ENCODE data around the gene VSNL1.

The VSNL1 gene

DNA sequence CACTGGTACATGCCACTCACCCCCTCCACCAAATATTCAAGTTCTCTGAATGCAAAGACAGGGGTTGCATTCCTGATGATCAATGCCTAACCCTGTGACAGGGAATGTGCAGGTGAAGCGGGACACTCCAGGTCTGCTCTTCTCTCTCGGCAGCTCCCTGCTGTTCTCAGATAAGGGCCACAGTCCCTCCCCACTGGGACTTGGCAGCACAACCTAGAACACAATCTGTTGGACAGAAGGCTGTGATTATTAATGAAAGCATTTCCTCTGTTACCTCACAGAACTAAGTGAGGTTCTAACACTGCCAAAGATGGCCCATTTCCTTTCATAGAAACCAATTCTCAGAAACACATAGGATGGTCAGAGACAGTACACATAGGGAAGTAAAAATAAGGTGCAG, 42.7 kb downstream of the VSNL1 start:
- no peak for DNase-seq (ENCODE audit: low read depth in 3 of 3)

DNA sequence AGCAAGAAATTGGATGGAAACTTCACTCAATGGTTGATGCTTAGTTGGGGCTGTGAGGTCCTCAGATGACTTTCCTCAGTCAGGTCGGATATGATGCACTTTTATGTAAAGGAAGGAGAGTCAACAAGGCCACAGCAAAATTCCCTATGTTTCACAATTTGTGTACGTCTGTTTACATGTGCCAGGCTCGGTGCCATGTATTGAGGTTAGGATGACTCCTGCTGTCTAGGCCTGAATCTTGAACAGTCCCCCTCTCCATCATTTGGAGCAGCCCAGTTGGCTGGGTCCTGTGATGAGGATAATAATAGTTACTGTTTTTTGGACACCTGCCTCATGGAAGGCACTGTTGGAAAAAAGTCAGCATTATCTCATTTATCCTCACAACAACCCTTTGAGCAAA, 43.1 kb downstream of the VSNL1 start:
- no peak for DNase-seq (ENCODE audit: low read depth in 3 of 3)

DNA sequence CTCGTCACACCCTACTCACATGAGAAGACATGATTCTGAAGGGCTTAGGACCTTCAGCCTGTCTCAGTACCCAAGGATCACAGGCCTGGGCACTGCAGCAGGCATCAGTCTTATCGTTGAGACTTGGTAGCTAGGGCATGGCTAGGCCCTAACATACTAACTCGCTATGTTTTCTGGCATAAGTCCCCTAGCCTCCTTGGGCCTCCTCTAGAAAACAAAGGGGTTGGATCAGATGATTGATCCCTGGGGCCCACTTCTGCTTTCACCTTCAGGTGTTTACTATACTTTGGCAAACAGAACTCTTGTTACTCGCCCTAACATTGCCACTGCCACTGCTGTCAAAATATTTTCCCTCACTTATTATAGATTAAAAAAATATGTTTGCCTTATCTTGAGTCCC, 44.2 kb downstream of the VSNL1 start:
- DNase-seq (ENCODE audit: low read depth in 3 of 3) = no peak

DNA sequence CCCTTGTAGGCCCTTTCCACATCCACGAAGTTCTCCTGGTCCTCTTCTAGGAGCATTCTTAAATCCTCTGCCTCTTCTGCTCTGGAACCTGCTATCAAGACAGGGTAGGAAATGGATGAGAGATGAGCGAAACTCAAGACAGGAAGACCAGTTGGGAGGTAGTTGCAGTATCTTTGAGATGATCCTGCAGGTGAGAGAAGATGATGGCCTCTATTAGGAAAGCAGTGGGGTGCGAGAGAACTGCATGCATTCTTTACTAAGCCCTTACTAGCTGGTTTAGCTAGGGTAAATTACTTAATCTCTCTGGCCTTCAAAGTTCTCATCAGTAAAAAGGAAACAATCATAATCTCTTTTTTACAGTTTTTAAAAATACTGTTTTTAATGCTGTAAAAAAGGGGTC, 47.0 kb downstream of the VSNL1 start:
- no peak for DNase-seq (ENCODE audit: low read depth in 3 of 3)

DNA sequence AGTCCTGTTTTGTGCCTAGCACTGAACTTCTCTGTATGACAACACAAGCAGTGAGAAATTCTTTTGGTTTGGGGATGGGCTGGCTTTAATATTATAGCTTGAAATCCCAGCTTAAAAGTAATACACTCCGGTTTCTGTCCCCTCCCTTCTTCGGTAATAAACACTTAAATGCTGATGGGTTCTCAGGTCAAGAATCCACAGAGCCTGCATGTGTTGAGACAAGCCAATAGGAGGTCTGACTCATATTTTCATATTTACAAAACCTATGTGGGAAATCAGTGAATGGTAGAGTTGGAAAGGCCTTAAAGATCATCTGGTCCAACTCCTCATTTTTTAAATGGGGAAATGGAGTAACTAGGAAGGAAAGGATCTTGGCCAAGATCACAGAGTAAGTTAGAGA, 47.5 kb downstream of the VSNL1 start:
- no peak for DNase-seq (ENCODE audit: low read depth in 3 of 3)

DNA sequence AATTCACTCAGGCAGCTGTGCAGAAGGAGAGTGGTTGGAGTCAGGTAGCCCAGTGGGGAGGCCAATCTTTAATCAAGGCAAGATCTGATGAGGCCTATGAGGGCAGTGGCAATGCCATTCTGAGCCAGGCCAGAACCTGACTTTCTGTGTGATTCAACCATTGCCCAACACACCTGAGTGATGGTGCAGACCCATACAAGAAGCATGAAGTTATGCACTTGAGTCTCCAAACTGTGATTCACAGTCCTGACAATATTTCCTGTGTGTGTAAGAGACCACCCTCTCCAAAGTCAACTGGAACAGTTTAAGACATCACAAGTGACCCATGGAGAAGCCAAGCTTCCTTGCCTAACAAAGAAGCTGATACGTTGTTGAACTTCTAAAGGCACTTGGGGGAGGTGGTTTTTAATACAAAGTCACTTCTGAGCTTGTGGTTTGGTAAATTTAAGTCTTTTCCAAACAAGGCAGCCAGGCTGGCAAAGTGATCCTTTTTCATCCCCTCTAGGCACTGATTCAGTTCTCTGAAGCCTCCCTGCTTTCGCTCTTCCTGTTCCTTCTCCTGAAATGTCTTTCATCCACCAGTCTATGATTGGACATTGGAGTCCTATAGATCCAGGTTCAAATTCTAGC, 49.0 kb downstream of the VSNL1 start:
- no peak for DNase-seq (ENCODE audit: low read depth in 3 of 3)

DNA sequence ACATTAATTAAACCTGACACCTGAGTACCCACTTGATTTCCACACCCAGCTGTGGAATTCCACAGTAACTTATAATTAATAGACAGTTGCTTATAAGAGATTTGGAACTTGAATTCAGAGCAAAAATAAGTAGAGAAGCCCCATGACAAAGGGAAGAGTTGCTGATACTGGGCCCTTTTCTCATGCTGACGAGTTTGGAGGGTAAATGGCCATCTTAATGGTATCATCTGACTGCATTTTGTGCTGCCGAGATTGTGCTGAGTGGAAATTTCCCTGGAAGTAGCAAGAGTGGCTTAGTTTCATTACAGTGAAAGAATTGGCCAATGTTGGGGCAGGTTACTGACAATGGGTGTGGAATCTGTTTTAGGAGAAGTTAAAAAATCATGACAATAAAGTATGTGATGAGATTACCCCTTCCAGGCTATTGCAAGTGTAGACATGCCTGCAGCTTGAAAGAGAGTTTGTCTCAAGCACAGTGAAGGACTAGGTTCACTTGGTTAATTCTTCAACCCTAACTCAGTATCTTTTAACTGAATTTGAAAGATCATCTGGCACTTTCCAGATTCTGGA, 49.9 kb downstream of the VSNL1 start:
- no peak for DNase-seq (ENCODE audit: low read depth in 3 of 3)

DNA sequence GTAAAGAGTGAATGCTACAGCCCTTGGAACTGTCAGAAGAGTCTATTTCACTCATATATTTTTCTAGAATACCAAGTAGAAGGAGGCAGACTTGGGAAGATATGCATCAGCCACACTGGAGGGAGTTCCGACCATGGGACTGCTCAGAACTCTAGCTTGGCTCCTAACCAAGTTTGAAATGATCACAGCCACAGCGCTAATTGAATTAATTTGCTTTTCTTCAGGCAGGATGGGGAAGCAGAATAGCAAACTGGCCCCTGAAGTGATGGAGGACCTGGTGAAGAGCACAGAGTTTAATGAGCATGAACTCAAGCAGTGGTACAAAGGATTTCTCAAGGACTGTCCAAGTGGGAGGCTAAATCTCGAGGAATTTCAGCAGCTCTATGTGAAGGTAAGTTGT, 51.4 kb downstream of the VSNL1 start:
- DNase-seq (ENCODE audit: low read depth in 3 of 3) = no peak

DNA sequence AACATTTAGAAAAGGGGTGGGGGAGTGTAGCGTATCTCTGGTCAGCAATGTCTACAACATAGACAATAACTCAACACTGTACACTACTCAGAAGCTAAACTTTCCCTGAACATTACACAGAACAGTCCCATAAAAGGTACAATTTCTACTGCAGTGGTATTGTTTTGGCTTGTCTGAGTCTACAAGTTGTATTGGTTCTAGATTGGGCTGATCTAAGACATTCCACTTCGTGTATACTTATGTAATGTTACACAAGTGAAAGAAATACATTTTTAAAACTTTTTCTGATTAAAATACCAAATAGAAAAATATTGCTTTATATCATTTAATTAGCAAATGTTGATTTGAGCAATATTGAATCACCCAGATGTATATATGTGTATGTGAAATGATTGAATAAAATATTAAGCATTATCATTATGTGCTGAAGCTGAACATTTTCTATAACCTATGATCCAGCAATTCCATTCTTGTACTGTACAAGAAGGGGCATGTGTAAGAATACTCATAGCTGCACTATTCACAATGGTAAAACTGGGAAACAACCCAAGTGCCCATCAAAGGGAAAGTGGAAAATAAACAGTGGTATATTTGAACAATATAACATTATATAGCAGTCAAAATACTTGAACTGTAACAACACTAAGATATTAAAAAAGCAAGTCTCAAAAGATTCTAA, 52.4 kb downstream of the VSNL1 start:
- no peak for DNase-seq (ENCODE audit: low read depth in 3 of 3)

DNA sequence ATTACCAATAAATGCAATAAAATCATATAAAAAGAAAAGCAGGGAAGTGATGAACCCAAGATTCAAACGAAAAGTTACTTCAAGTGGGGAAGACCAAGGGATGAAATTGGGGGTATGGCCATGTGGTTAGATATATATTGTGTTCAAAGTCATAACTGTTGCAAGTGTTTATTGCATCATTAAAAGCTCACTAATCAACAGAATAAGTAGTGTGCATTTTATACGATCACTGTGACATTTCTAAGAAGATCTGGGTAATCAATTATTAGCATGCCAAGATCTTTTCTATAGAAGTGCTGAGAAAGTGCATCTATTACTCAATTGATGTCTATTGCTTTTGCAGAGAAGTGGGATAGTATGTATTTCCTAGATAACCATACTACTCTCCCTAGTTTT, 52.9 kb downstream of the VSNL1 start:
- DNase-seq (ENCODE audit: low read depth in 3 of 3) = no peak

DNA sequence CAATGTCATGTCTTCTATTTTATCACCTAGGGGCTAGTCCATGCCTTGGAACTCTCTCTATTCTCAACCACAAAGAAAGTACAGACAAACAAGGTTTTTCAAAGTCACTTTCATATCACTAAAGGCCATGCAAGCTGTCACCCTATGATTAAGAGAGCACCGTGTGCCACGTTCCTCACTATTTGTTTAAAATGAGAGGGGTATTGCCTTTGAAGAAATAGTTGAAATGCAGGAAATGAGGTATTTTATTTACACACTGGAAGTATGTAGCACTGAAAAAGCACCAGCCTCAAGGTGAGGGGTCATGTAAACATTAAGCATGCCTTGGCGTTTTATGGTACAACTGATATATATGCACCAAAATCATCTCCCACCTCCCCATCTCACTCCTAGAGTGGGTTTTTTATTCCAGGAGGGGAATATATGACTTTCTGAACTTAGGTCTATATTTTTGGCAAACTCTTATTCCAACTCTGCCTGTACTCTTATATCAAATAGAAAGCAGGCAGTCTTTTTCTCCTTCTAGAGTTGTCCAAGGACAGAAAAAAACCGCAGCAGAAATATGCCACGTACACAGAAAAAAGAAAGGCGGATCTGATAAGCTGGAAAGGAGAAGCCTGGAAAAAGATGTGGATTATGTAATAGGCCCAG, 53.5 kb downstream of the VSNL1 start:
- DNase-seq (ENCODE audit: low read depth in 3 of 3) = no peak

DNA sequence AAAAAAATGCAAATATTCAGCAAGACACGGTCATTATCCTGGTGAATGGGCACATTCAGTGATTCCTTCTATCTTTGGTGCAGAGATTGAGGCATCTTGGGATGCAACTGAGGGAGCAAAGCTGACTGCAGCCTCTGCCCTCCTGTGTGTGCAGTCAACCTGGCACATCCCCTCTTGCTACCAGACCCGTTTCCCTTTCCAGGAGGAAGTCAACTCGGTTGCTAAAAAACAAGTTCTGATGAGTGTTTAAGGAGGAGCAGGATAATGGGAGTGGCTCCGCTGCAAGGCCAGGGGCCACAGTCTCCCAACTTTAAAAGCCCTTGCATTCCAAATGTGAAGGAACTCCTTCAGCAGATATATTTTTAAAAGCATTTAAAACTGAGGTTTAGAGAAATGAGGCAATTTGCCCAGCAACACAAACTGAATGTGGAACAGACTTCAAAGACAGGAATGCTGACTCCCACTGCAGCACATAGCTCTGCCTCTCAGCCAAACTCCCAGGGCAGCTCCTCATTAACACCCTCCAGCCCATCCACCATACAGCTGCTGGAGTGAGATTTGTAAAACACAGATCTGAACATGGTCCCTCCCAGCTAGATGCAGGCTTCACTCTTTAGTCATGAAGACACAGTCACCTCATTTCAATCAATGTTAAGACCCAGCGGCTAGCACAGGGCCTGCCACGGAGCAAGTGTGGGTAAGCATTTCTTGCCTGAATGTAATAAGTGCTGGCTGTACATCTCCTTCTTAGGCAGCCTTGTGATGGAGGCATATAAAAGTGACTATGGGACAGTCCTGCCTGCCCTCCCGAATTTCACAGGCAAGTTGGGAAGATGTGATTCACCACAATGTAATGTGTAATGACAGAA, 54.3 kb downstream of the VSNL1 start:
- no peak for DNase-seq (ENCODE audit: low read depth in 3 of 3)

DNA sequence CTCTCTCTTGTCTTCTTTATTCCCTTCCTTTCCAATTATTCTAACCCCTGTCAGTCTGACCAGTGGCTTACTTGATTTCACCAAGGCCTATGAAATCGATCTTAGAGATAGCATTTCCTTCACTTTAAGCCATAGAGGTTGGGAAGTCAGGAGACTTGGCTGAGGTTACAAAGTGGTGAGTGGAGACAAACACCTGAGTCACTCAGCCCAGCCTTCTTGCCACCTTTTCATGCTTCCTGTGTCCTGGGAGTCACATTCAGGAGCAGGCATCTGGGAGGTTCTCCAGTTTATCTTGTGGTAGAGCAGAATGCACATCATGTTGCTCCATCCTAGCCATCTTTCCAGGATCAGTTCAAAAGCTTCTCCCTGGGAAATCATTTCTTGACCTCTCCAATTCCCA, 59.1 kb downstream of the VSNL1 start:
- DNase-seq (ENCODE audit: low read depth in 3 of 3) = no peak

DNA sequence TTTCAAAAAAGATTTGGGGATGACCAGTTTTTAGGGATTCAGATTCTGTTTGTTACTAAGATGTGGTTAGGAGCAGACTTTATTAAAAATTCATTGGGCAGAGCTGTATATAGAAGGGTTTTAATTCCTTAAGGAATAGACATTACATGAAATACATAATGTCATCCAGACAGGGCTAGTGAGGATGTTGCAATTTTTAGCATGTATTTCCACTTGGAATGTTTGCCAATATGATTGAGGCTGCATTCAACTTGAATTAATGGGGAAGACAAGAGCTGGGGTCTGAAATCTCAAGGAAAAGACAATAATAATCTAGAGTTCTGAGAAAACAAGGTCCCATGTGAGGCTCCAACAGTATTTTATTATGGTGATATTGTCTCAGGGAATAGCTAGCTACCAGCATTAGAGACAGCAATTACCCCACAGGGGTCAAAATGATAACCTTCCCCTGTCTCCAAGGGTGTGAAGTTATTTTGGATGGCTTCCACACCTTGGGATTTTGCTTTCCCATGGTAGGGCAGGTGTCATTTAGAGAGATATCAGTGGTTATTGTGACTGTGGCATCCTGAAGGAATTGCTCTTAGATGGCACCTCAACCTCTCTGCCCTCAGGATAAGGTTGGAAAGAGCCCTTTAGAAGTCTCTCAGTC, 60.2 kb downstream of the VSNL1 start:
- DNase-seq (ENCODE audit: low read depth in 3 of 3) = no peak

DNA sequence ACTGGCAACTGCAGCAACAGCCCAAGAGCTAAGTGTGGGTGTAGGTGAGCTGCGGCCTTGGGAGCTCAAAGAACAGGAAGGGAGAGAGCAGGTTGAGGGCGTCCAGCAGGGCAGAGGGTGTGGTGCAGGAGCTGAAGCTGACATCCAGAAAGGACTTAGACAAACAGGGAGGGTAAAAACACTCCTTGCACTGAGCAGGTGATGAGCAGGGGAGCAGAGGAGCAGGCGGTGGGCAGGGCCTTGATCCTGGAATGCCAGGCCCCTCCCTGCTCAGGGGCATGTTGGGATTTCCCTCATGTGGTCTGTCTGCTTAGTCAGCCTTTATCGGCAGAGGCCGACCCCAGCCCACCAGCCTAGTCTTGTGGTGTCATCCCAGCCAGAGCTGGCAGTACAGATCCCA, 63.6 kb downstream of the VSNL1 start:
- DNase-seq (ENCODE audit: low read depth in 3 of 3) = no peak

DNA sequence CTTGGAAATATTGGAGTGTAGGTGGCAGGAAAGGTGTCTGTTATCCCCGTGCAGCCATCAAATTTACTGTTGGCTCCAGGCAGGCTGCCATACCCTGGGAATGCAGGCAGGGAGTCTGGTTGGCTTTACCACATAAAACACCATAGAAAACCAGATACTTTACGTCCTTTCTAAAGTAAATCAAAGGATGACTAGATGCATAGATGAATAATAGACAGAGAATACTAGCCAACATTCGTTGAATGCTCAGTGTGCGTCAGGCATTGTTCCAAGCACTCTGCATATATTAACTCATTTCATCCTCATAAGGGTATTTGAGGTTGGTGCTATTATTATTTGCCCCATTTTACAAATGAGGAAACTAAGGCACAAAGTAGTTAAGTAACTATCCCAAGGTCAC, 65.2 kb downstream of the VSNL1 start:
- no peak for DNase-seq (ENCODE audit: low read depth in 3 of 3)

DNA sequence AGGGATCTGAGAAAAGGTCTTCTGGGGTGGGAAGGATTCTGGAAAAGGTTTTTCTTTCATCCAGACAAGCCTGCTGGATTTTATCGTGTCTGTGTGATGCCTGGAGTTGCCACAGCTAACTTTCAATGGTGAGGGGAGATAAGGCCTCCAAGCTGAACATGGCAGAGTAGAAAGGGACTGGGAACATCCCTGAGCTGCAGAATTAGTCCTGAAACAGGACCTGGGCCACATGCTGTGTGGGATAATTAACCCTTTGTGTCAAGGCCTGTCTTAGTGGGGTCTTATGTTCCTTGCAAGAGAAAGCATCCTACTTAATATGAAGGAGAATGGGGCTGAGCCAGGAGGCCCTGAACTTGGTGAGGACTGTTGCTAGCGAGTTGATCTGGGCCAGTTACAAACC, 66.4 kb downstream of the VSNL1 start:
- no peak for DNase-seq (ENCODE audit: low read depth in 3 of 3)

DNA sequence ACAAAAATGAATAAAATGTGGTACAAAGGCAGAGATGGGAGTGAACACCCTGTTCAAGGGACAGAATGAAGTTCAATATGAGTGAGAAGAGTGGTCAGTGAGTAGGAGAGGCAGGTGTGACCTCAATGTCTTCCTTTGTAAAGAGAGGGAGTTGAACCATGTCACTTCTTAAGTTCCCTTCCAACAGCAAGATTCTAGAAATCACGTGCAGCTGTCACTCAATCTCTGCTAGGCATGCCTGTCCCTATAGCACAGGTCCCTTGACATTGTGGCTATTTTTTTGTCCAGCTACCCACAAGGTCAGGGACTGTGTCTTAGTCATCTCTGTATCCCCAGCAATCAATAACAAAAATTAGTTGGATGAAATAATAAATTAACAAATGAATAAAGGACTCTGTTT, 66.9 kb downstream of the VSNL1 start:
- no peak for DNase-seq (ENCODE audit: low read depth in 3 of 3)

DNA sequence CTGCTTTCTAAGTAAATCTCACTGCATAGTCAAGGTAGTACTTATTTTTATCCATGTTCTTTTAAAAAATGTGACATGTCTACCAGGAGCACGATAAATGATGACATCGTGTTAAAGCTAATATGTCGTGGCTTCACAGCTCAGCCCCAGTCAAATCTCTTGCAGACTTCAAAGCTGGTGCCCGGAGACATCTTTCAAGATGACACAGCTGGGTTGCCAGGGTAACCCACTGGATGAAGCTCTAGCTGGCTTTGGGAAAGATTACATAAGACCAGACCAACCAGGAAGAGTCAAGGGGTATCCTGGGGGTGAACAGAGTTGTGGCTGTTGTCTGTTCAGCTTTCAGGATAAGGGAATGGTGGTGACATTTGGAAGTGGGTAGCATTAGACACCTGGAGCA, 67.8 kb downstream of the VSNL1 start:
- DNase-seq (ENCODE audit: low read depth in 3 of 3) = no peak

DNA sequence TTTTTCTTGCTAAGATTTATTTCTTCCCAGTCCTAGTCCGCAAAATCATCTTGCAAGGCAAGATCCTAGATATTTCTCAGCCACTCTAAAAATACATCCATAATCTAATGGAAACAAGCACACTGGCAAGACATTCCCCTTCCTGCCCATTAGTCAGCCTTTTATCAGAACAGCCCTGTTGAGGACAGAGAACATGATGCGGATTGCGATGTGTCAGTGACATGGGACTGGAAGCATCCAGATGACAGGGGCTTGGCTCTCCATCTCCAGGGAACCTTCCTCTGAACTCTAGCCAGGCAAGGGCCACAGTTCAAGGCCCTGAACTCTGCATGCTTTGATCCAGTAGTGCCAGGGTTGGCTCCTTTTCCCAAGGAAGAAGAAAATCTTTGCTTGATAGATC, 70.0 kb downstream of the VSNL1 start:
- DNase-seq (ENCODE audit: low read depth in 3 of 3) = no peak

DNA sequence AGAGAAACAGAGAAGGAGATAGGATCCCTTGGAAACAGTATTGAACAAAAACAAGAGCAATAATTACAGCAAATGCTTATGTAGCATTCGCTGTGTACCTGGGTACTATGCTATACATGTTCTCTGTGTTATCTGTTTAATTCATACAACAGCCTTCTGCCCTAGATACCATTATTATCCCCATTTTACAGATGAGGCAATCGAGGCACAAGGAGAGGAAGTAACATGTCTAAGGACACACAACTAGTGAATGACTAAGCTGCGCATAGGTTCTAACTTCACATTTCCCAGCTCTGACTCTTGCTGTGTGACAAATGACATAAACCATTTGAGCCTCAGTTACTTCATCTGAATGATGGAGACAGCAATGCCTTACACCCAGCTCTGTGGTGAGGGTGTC, 70.5 kb downstream of the VSNL1 start:
- DNase-seq (ENCODE audit: low read depth in 3 of 3) = no peak
